Keratinocyte (primary cell): ENCODE data around the gene FYTTD1.

ENCODE experiments used
- EZH2 ChIP-seq: IDR thresholded peaks from one replicate; pipeline ENCODE4 v1.6.1; 2012; ENCODE audit warnings: inconsistent platforms, mild to moderate bottlenecking, low read length, moderate library complexity
- TF ChIP-seq, protein P1 (sequence below), 3 experiments: IDR thresholded peaks in 1 of 3; conservative IDR thresholded peaks in 1 of 3; optimal IDR thresholded peaks in 1 of 3; 2 replicates in 2 of 3; 3 replicates in 1 of 3; pipeline versions ENCODE3 to v1.5.1; 2011; ENCODE audit warnings: low read length in 3 of 3, mild to moderate bottlenecking in 3 of 3, moderate library complexity in 2 of 3, control low read depth in 1 of 3, inconsistent platforms in 1 of 3; ENCODE audit not compliant: insufficient read depth in 2 of 3; ENCODE audit errors: extremely low read depth in 1 of 3

DNA sequence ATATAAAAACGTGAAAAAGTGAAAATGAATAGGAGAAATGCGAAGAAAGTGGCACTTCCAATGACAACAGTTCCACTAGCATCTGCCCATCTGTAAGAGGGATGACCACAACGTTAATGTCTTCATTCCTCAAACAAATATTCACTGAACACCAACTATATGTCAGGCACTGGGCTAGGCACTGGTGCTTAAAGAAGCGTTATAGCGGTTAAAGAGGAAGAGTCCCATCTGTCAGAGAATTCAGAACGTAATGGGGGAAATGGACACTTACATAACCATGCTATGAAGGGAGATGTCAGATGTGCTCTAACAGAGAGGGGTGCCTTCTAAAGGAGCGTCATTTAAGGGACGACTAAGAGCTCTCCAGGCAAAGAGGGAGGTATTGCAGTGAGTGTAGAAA, 21.2 kb upstream of the FYTTD1 start:
- TF ChIP-seq, protein P1, sequence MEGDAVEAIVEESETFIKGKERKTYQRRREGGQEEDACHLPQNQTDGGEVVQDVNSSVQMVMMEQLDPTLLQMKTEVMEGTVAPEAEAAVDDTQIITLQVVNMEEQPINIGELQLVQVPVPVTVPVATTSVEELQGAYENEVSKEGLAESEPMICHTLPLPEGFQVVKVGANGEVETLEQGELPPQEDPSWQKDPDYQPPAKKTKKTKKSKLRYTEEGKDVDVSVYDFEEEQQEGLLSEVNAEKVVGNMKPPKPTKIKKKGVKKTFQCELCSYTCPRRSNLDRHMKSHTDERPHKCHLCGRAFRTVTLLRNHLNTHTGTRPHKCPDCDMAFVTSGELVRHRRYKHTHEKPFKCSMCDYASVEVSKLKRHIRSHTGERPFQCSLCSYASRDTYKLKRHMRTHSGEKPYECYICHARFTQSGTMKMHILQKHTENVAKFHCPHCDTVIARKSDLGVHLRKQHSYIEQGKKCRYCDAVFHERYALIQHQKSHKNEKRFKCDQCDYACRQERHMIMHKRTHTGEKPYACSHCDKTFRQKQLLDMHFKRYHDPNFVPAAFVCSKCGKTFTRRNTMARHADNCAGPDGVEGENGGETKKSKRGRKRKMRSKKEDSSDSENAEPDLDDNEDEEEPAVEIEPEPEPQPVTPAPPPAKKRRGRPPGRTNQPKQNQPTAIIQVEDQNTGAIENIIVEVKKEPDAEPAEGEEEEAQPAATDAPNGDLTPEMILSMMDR (optimal IDR thresholded peaks at IDR 0.05 in 1 of 3, IDR thresholded peaks at IDR 0.05 in 1 of 3, conservative IDR thresholded peaks at IDR 0.05 in 1 of 3; ENCODE audit: extremely low read depth in 1 of 3, insufficient read depth in 2 of 3, low read length in 3 of 3): no peak
- TF ChIP-seq EZH2: no peak
